ENCODE results near the gene NR4A2.

NR4A2 gene

GRCh38 chr2:156366753-156367152 is 34.2 kb upstream of the NR4A2 start:
- TF ChIP-seq ZBTB7A (IDR thresholded peaks at IDR 0.05; ENCODE audit: low read depth) (no peak), CREB1 (IDR thresholded peaks at IDR 0.05; ENCODE audit: low read depth) (no peak), TEAD4 (IDR thresholded peaks at IDR 0.05) (no peak), TCF12 (IDR thresholded peaks at IDR 0.05; ENCODE audit: low read depth) (no peak), NFIC (IDR thresholded peaks at IDR 0.05) (no peak), TAF1 (IDR thresholded peaks at IDR 0.05; ENCODE audit: low read depth) (no peak), EGR1 (IDR thresholded peaks at IDR 0.05) (no peak), RAD21 (IDR thresholded peaks at IDR 0.05; ENCODE audit: low read depth) (no peak), EP300 (IDR thresholded peaks at IDR 0.05; ENCODE audit: borderline replicate concordance) (no peak)
- TF ChIP-seq, protein P1, sequence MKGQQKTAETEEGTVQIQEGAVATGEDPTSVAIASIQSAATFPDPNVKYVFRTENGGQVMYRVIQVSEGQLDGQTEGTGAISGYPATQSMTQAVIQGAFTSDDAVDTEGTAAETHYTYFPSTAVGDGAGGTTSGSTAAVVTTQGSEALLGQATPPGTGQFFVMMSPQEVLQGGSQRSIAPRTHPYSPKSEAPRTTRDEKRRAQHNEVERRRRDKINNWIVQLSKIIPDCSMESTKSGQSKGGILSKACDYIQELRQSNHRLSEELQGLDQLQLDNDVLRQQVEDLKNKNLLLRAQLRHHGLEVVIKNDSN (IDR thresholded peaks at IDR 0.05) = no peak
- TF ChIP-seq, protein P2, sequence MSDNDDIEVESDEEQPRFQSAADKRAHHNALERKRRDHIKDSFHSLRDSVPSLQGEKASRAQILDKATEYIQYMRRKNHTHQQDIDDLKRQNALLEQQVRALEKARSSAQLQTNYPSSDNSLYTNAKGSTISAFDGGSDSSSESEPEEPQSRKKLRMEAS (IDR thresholded peaks at IDR 0.05) = no peak

GRCh38 chr2:156363141-156363540 is 30.6 kb upstream of the NR4A2 start:
- TF ChIP-seq, protein P1 (IDR thresholded peaks at IDR 0.05) = no peak
- TF ChIP-seq EP300 (IDR thresholded peaks at IDR 0.05; ENCODE audit: borderline replicate concordance) = no peak
- TF ChIP-seq NFIC (IDR thresholded peaks at IDR 0.05) = no peak
- TF ChIP-seq CREB1 (IDR thresholded peaks at IDR 0.05; ENCODE audit: low read depth) = no peak
- TF ChIP-seq ZBTB7A (IDR thresholded peaks at IDR 0.05; ENCODE audit: low read depth) = no peak
- no peak for TF ChIP-seq FOXM1 (IDR thresholded peaks at IDR 0.05; ENCODE audit: borderline replicate concordance, low read depth)
- no peak for TF ChIP-seq EGR1 (IDR thresholded peaks at IDR 0.05)
- TF ChIP-seq TAF1 (IDR thresholded peaks at IDR 0.05; ENCODE audit: low read depth) = no peak
- no peak for TF ChIP-seq YY1 (IDR thresholded peaks at IDR 0.05; ENCODE audit: low read depth)
- no peak for TF ChIP-seq TCF12 (IDR thresholded peaks at IDR 0.05; ENCODE audit: low read depth)
- TF ChIP-seq, protein P2 (IDR thresholded peaks at IDR 0.05) = no peak
- TF ChIP-seq CEBPB (IDR thresholded peaks at IDR 0.05) = no peak
- no peak for TF ChIP-seq TEAD4 (IDR thresholded peaks at IDR 0.05)
- TF ChIP-seq RAD21 (IDR thresholded peaks at IDR 0.05; ENCODE audit: low read depth) = no peak
- TF ChIP-seq, protein P3, sequence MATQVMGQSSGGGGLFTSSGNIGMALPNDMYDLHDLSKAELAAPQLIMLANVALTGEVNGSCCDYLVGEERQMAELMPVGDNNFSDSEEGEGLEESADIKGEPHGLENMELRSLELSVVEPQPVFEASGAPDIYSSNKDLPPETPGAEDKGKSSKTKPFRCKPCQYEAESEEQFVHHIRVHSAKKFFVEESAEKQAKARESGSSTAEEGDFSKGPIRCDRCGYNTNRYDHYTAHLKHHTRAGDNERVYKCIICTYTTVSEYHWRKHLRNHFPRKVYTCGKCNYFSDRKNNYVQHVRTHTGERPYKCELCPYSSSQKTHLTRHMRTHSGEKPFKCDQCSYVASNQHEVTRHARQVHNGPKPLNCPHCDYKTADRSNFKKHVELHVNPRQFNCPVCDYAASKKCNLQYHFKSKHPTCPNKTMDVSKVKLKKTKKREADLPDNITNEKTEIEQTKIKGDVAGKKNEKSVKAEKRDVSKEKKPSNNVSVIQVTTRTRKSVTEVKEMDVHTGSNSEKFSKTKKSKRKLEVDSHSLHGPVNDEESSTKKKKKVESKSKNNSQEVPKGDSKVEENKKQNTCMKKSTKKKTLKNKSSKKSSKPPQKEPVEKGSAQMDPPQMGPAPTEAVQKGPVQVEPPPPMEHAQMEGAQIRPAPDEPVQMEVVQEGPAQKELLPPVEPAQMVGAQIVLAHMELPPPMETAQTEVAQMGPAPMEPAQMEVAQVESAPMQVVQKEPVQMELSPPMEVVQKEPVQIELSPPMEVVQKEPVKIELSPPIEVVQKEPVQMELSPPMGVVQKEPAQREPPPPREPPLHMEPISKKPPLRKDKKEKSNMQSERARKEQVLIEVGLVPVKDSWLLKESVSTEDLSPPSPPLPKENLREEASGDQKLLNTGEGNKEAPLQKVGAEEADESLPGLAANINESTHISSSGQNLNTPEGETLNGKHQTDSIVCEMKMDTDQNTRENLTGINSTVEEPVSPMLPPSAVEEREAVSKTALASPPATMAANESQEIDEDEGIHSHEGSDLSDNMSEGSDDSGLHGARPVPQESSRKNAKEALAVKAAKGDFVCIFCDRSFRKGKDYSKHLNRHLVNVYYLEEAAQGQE (IDR thresholded peaks at IDR 0.05; ENCODE audit: low read depth) = no peak

DNA sequence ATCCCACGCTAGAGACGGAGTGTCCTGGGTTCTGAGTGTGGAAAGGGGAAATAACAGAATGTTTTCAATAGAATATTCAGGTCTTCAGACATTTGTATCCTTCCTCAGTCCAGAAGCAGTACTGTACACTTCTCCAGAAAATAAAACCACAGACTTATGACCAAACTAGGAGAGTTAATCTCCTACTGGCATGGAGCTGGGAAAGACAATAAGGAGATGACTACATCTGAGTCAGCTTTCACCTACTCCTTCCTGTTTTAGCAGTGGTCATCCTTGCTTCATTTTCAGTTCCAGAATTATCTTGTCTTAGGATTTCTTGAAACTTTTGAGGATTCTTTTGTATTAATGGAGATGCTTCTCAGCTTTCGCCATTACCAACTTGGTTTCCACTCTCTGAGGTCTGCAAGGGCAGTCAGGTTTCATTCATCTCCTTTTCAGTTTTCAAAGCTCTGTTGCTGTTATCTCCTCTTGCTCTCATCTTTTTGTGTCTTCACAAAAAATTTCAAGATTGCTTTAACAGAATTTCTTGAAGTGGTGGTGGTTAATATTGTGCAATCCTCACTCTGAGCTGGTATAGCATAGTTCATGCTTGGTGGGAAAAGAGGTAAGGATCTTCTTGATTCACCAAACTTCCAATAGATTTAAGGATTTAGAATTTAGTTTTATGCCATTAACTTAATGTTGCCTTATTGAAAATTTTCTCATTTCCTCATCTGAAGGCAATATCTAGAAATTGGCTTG is 23.7 kb upstream of the NR4A2 start:
- TF ChIP-seq CEBPB (IDR thresholded peaks at IDR 0.05) (0 out of 2 replicates have a peak, but pooled peaks have one; percentile 18), ZBTB7A (IDR thresholded peaks at IDR 0.05; ENCODE audit: low read depth) (no peak)

DNA sequence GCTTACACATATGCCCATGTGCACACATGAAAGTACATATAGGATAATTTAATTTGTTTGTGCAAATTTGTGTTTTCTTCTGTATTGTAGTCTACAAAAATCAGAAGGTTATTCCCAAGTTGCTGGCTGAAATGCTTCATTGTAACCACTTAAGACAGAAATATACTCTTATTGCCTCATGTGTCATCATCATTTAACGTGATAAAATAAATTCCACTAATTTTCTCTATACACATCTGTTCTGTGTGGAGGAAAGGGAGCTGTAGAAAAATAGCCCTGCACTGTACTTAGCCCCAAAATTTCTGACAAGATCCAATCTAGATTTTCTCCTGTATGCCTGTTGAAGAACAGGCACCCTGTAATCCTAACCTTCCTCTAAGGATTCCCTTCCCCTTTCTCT is 20.4 kb upstream of the NR4A2 start:
- TF ChIP-seq CREB1 (IDR thresholded peaks at IDR 0.05; ENCODE audit: low read depth) = no peak
- TF ChIP-seq EP300 (IDR thresholded peaks at IDR 0.05; ENCODE audit: borderline replicate concordance) = no peak

DNA sequence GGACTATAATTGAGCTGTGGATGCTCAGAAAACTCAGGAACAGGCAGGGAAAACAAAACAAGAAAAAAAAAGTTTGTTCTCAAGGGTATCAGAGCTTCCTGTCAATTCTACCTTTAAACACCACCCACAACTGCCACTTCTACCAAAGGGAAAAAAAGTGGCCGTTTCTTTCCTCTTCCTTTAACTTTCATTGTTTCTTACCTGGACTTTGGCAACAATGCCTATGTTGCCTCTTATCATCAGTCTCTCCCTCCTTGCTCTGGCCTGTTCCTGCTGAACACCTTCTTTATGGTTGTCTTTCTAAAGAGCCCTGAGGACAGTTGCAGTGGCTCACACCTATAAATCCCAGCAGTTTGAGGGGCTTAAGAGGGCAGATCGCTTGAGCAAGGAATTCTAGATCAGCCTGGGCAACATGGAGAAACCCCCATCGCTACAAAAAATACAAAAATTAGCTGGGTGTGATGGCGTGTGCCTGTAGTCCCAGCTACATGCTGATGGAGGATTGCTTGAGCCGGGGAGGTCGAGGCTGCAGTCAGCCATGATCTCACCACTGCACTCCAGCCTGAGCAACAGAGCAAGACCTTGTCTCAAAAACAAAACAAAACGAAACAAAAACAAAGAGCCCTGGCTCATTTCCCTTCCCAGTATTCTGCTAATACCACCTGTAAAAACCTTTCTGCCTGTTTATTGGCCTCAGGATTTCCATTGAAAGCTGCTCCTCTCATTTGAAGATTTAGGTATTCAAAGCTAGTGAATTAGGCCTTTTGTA is 18.0 kb upstream of the NR4A2 start:
- no peak for TF ChIP-seq CEBPB (IDR thresholded peaks at IDR 0.05)
- no peak for TF ChIP-seq FOXM1 (IDR thresholded peaks at IDR 0.05; ENCODE audit: borderline replicate concordance, low read depth)
- no peak for TF ChIP-seq CREB1 (IDR thresholded peaks at IDR 0.05; ENCODE audit: low read depth)
- TF ChIP-seq, protein P1 (IDR thresholded peaks at IDR 0.05) = no peak
- no peak for TF ChIP-seq TCF12 (IDR thresholded peaks at IDR 0.05; ENCODE audit: low read depth)
- no peak for TF ChIP-seq RAD21 (IDR thresholded peaks at IDR 0.05; ENCODE audit: low read depth)

DNA sequence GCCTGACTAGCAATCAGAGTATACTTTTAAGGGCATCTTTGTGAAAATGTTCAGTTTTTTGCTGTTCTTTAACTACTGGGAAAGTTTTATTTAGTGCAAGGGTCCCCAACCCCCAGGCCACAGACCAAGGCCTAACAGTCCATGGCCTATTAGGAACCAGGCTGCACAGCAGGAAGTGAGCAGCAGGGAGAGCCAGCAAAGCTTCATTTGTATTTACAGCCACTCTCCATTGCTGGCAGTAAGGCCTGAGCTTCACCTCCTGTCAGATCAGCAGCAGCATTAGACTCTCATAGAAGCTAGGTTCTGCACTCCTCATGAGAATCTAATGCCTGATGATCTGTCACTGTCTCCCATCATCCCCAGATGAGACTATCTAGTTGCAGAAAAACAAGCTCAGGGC is 17.1 kb upstream of the NR4A2 start:
- TF ChIP-seq, protein P3 (IDR thresholded peaks at IDR 0.05; ENCODE audit: low read depth) = no peak
- TF ChIP-seq EGR1 (IDR thresholded peaks at IDR 0.05) = no peak
- no peak for TF ChIP-seq TEAD4 (IDR thresholded peaks at IDR 0.05)
- TF ChIP-seq, protein P2 (IDR thresholded peaks at IDR 0.05) = no peak
- TF ChIP-seq YY1 (IDR thresholded peaks at IDR 0.05; ENCODE audit: low read depth) = no peak
- no peak for TF ChIP-seq CEBPB (IDR thresholded peaks at IDR 0.05)
- no peak for TF ChIP-seq TAF1 (IDR thresholded peaks at IDR 0.05; ENCODE audit: low read depth)
- TF ChIP-seq ZBTB7A (IDR thresholded peaks at IDR 0.05; ENCODE audit: low read depth) = no peak
- TF ChIP-seq TCF12 (IDR thresholded peaks at IDR 0.05; ENCODE audit: low read depth) = no peak
- TF ChIP-seq CREB1 (IDR thresholded peaks at IDR 0.05; ENCODE audit: low read depth) = no peak
- no peak for TF ChIP-seq EP300 (IDR thresholded peaks at IDR 0.05; ENCODE audit: borderline replicate concordance)
- TF ChIP-seq, protein P1 (IDR thresholded peaks at IDR 0.05) = no peak
- TF ChIP-seq NFIC (IDR thresholded peaks at IDR 0.05) = no peak
- TF ChIP-seq RAD21 (IDR thresholded peaks at IDR 0.05; ENCODE audit: low read depth) = no peak
- TF ChIP-seq FOXM1 (IDR thresholded peaks at IDR 0.05; ENCODE audit: borderline replicate concordance, low read depth) = no peak

Data from Ishikawa (cell line).